GM19099 (cell line): ENCODE results near the gene PTK6.

ENCODE experiments used
- POLR2A ChIP-seq: IDR thresholded peaks from 3 replicates; pipeline ENCODE4 v1.6.1; 2011; ENCODE audit warnings: low read depth; ENCODE audit not compliant: insufficient read length; ENCODE audit errors: extremely low read depth

The PTK6 gene

GRCh38 chr20:63501818-63502670, 35.1 kb downstream of the PTK6 start:
- TF ChIP-seq POLR2A, result no peak

GRCh38 chr20:63500902-63501817, 36.0 kb downstream of the PTK6 start:
- no peak for TF ChIP-seq POLR2A

GRCh38 chr20:63500151-63500901, 36.9 kb downstream of the PTK6 start:
- TF ChIP-seq POLR2A, result no peak

GRCh38 chr20:63499338-63499969, 37.7 kb downstream of the PTK6 start:
- TF ChIP-seq POLR2A, result no peak

- no peak for TF ChIP-seq POLR2A
These were observed 38.2 kb downstream of the PTK6 start, which contains the start of gene EEF1A2 for GRCh38 chr20:63498960-63499337. Gene EEF1A2 (minus strand): TSS chr20:63499083. CDS start chr20:63497763, 1,320 bp downstream.

GRCh38 chr20:63497946-63498935, 38.9 kb downstream of the PTK6 start:
- TF ChIP-seq POLR2A, result no peak

- no peak for TF ChIP-seq POLR2A
These were observed 39.8 kb downstream of the PTK6 start for GRCh38 chr20:63497138-63497945.

GRCh38 chr20:63496596-63497120, 40.5 kb downstream of the PTK6 start:
- TF ChIP-seq POLR2A, result no peak

- no peak for TF ChIP-seq POLR2A
These were observed 41.2 kb downstream of the PTK6 start for GRCh38 chr20:63495741-63496595.

- TF ChIP-seq POLR2A, result no peak
These were observed 41.9 kb downstream of the PTK6 start for GRCh38 chr20:63495167-63495720.
